Epithelial cell of alveolus of lung (primary cell): ENCODE data around the gene ETDB. TPM values are rescaled to one million over a fixed set of nuclear protein-coding genes. Genes with fewer than 3 reads are reported as not detected.

Experiments used
- total RNA-seq: library from RNA; depleted of rRNA; stranded (reverse); fragments of >200 nt; gene quantifications from 2 replicates; pipeline ENCODE4 v1.2.1, GENCODE V29; 2015

Gene ETDB
- not detected in 2 replicates for total RNA-seq

GRCh38 chrX:135120056-135120576, at the start of gene ETDB:
ETDB (minus strand) TSS chrX:135120526; CDS start chrX:135119261, 1,265 bp downstream.

Other genes with a start within 250 kb of the ETDB start
- gene MOSPD1, start 205.3 kb downstream of the ETDB start, total RNA-seq = 20.3 and 26.0 TPM in 2 replicates
- gene SMIM10, start 129.5 kb downstream of the ETDB start, total RNA-seq = 7.1 and 11.3 TPM in 2 replicates
- 17.1 and 18.4 TPM in 2 replicates for gene RTL8B, start 98.0 kb downstream of the ETDB start, total RNA-seq
- gene RTL8C, start 88.2 kb downstream of the ETDB start, total RNA-seq = 215 and 239 TPM in 2 replicates
- 26.2 and 48.4 TPM in 2 replicates for gene RTL8A, start 68.4 kb downstream of the ETDB start, total RNA-seq
- gene SMIM10L2B, start 21.8 kb downstream of the ETDB start, total RNA-seq = 2.2 and 4.6 TPM in 2 replicates
- gene CT55, start 50.9 kb upstream of the ETDB start, total RNA-seq = not detected in 2 replicates
- gene ETDA, start 131.5 kb upstream of the ETDB start, total RNA-seq = not detected in 2 replicates
- not detected in 2 replicates for gene ETDC, start 189.0 kb upstream of the ETDB start, total RNA-seq
- 3.1 and 7.1 TPM in 2 replicates for gene ZNF75D, start 223.6 kb upstream of the ETDB start, total RNA-seq
- 3.1 and 3.8 TPM in 2 replicates for gene ZNF449, start 224.3 kb upstream of the ETDB start, total RNA-seq